Gastroesophageal sphincter (tissue), 3 donors: Measurements from ENCODE around the gene MROH2B.

Source experiments
- EP300 ChIP-seq: sonication (generic); formaldehyde crosslinking; IDR thresholded peaks from one replicate; pipeline ENCODE4 v1.6.1; 2017; ENCODE audit warnings: antibody characterized with exemption, mild to moderate bottlenecking
- POLR2A ChIP-seq, 2 donors: fragments of 450-650 bp; IDR thresholded peaks; one replicate each; pipeline ENCODE4 v1.6.1; 2017; ENCODE audit warnings: antibody characterized with exemption in 2 of 2, mild to moderate bottlenecking in 2 of 2, moderate library complexity in 1 of 2
- POLR2AphosphoS5 ChIP-seq: sonication (generic); formaldehyde crosslinking; IDR thresholded peaks from one replicate; pipeline ENCODE4 v1.6.1; 2017; ENCODE audit warnings: antibody characterized with exemption
- TF ChIP-seq, protein P1 (sequence below), 4 experiments: fragments of 200-600 bp in 2 of 4; fragments of 450-650 bp in 2 of 4; sonication (generic) in 1 of 4; IDR thresholded peaks; one replicate each; pipeline ENCODE4 v1.5.1; 2017 to 2019; ENCODE audit warnings: antibody characterized with exemption in 4 of 4, mild to moderate bottlenecking in 2 of 4, moderate library complexity in 2 of 4

- TF ChIP-seq, protein P1, sequence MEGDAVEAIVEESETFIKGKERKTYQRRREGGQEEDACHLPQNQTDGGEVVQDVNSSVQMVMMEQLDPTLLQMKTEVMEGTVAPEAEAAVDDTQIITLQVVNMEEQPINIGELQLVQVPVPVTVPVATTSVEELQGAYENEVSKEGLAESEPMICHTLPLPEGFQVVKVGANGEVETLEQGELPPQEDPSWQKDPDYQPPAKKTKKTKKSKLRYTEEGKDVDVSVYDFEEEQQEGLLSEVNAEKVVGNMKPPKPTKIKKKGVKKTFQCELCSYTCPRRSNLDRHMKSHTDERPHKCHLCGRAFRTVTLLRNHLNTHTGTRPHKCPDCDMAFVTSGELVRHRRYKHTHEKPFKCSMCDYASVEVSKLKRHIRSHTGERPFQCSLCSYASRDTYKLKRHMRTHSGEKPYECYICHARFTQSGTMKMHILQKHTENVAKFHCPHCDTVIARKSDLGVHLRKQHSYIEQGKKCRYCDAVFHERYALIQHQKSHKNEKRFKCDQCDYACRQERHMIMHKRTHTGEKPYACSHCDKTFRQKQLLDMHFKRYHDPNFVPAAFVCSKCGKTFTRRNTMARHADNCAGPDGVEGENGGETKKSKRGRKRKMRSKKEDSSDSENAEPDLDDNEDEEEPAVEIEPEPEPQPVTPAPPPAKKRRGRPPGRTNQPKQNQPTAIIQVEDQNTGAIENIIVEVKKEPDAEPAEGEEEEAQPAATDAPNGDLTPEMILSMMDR (IDR thresholded peaks at IDR 0.05): no peak
- TF ChIP-seq POLR2A (IDR thresholded peaks at IDR 0.05): no peak
- TF ChIP-seq EP300: no peak
- TF ChIP-seq POLR2AphosphoS5: no peak
Observed at GRCh38 chr5:41003670-41004376, 67.3 kb downstream of the MROH2B start.
